Ovary (tissue), 3 donors: ENCODE measurements around the gene ERP27.

Source experiments
- CTCF ChIP-seq, 3 donors: fragments of 450-650 bp in 2 of 3; fragments of 200-600 bp in 1 of 3; IDR thresholded peaks; one replicate each; pipeline versions ENCODE4 v1.5.1 to v1.8.0; 2016 to 2022; ENCODE audit warnings: antibody characterized with exemption in 3 of 3, mild to moderate bottlenecking in 1 of 3
- POLR2A ChIP-seq: fragments of 450-650 bp; IDR thresholded peaks from one replicate; pipeline ENCODE4 v1.6.1; 2017; ENCODE audit warnings: antibody characterized with exemption, mild to moderate bottlenecking, moderate library complexity
- donor health status: DM: no; HTN: no; CAD: no.

GRCh38 chr12:14976658-14977057, 38.3 kb upstream of the ERP27 start:
- no peak for TF ChIP-seq CTCF (IDR thresholded peaks at IDR 0.05)
- TF ChIP-seq POLR2A, result no peak
